Measurements from ENCODE around the gene MARK3. TPM values are rescaled to one million over a fixed set of nuclear protein-coding genes. Genes with fewer than 3 reads are reported as not detected.

Gene MARK3
- total and polyA plus RNA-seq, 2 donors from 2014 or later = 39.8 to 83.1 TPM

- intact Hi-C loops (cut with DNase I) = no loop called here
- peaks cover 0 to 46% (median 33%) of the 10 kb centered on the region in 3 donors for H3K36me3 ChIP-seq (ENCODE audit: control insufficient read depth in 2 of 3, insufficient read depth in 3 of 3, low read length in 3 of 3)
- H3K27me3 ChIP-seq (ENCODE audit: control insufficient read depth, insufficient read depth, low read length) = no peaks in the 10 kb centered on the region
- H3K9ac ChIP-seq (ENCODE audit: low read length in 3 of 3) = no peak overlapping the region
- DNase-seq = no peak
- peaks cover 0 to 7% (median 5%) of the 10 kb centered on the region in 3 donors for H3K4me1 ChIP-seq (ENCODE audit: control insufficient read depth in 2 of 3, insufficient read depth in 2 of 3, low read depth in 1 of 3, low read length in 3 of 3)
- H3K27ac ChIP-seq (ENCODE audit: low read depth in 2 of 2, low read length in 2 of 2) = no peak overlapping the region
- no peak for TF ChIP-seq CTCF (IDR thresholded peaks at IDR 0.05; ENCODE audit: borderline replicate concordance, extremely low read depth, insufficient read depth)
- H3K4me3 ChIP-seq (ENCODE audit: low read length in 3 of 3) = no peak overlapping the region
- no peak for FAIRE-seq
- no peaks in the 10 kb centered on the region for H3K9me3 ChIP-seq (ENCODE audit: control insufficient read depth in 2 of 3, insufficient read depth in 1 of 3, low read length in 3 of 3)
Measured at GRCh38 chr14:103499709-103500108, 114.5 kb downstream of the MARK3 start.

- peaks cover 0 to 7% (median 5%) of the 10 kb centered on the region in 3 donors for H3K4me1 ChIP-seq (ENCODE audit: control insufficient read depth in 2 of 3, insufficient read depth in 2 of 3, low read depth in 1 of 3, low read length in 3 of 3)
- H3K27me3 ChIP-seq (ENCODE audit: control insufficient read depth, insufficient read depth, low read length) = no peaks in the 10 kb centered on the region
- intact Hi-C loops (cut with DNase I) = no loop called here
- H3K9ac ChIP-seq (ENCODE audit: low read length in 3 of 3) = peak overlapping the region in 1 of 3 donors; percentile 36
- DNase-seq (peak; percentile 87 to 94 (median 91)), FAIRE-seq (no peak)
- H3K36me3 ChIP-seq (ENCODE audit: control insufficient read depth in 2 of 3, insufficient read depth in 3 of 3, low read length in 3 of 3) = peaks cover 0 to 46% (median 32%) of the 10 kb centered on the region in 3 donors
- no peak overlapping the region for H3K4me3 ChIP-seq (ENCODE audit: low read length in 3 of 3)
- peak; percentile 93 for TF ChIP-seq CTCF (IDR thresholded peaks at IDR 0.05; ENCODE audit: borderline replicate concordance, extremely low read depth, insufficient read depth)
- peak overlapping the region in 1 of 2 donors; percentile 20 for H3K27ac ChIP-seq (ENCODE audit: low read depth in 2 of 2, low read length in 2 of 2)
- H3K9me3 ChIP-seq (ENCODE audit: control insufficient read depth in 2 of 3, insufficient read depth in 1 of 3, low read length in 3 of 3) = no peaks in the 10 kb centered on the region
Measured at GRCh38 chr14:103500148-103500990, 115.2 kb downstream of the MARK3 start.

GRCh38 chr14:103501041-103501870 is 116.0 kb downstream of the MARK3 start:
- Histone ChIP-seq H3K4me3 (ENCODE audit: low read length in 3 of 3) (no peak overlapping the region), H3K36me3 (ENCODE audit: control insufficient read depth in 2 of 3, insufficient read depth in 3 of 3, low read length in 3 of 3) (peaks cover 0 to 46% (median 28%) of the 10 kb centered on the region in 3 donors), H3K27ac (ENCODE audit: low read depth in 2 of 2, low read length in 2 of 2) (no peak overlapping the region), H3K27me3 (ENCODE audit: control insufficient read depth, insufficient read depth, low read length) (no peaks in the 10 kb centered on the region), H3K9ac (ENCODE audit: low read length in 3 of 3) (no peak overlapping the region), H3K9me3 (ENCODE audit: control insufficient read depth in 2 of 3, insufficient read depth in 1 of 3, low read length in 3 of 3) (no peaks in the 10 kb centered on the region), H3K4me1 (ENCODE audit: control insufficient read depth in 2 of 3, insufficient read depth in 2 of 3, low read depth in 1 of 3, low read length in 3 of 3) (peaks cover 0 to 7% (median 5%) of the 10 kb centered on the region in 3 donors)
- TF ChIP-seq CTCF (IDR thresholded peaks at IDR 0.05; ENCODE audit: borderline replicate concordance, extremely low read depth, insufficient read depth) = no peak
- intact Hi-C loops (cut with DNase I) = no loop called here
- FAIRE-seq = no peak
- no peak for DNase-seq
